Measurements from ENCODE around the gene ZBTB43. TPM values are rescaled to one million over a fixed set of nuclear protein-coding genes. Genes with fewer than 3 reads are reported as not detected.

ZBTB43 gene
- total and polyA plus RNA-seq, 2 of the 4 experiments (the other 2 are of a cell fraction), result 4.5 to 15.1 TPM

GRCh38 chr9:126862104-126862761, 57.4 kb downstream of the ZBTB43 start:
- intact Hi-C loops (cut with micrococcal nuclease), result no loop called here
- Histone ChIP-seq H3K9me3 (ENCODE audit: control insufficient read depth, insufficient read depth, low read length) (no peaks in the 10 kb centered on the region), H2BK20ac (ENCODE audit: low read depth, low read length) (no peak overlapping the region), H3K4me1 (ENCODE audit: control insufficient read depth, insufficient read depth, low read length) (peaks cover 7% of the 10 kb centered on the region), H2BK120ac (ENCODE audit: low read depth, low read length) (no peak overlapping the region), H3K56ac (ENCODE audit: extremely low read depth, insufficient read depth, low read length) (no peak overlapping the region), H3K9ac (ENCODE audit: low read depth, low read length) (peak overlapping the region; percentile 87), H4K8ac (ENCODE audit: low read depth in 2 of 2, low read length in 2 of 2) (peak overlapping the region in 1 of 2 experiments; percentile 6; a peak in 2 of 4 replicates), H3K4ac (ENCODE audit: low read depth, low read length) (peak overlapping the region; percentile 31; the same call in 1 of the 2 replicates), H3K27ac (ENCODE audit: insufficient read depth, low read length) (peak overlapping the region; percentile 58; the same call in 1 of the 2 replicates), H4K5ac (ENCODE audit: low read depth, low read length) (no peak overlapping the region), H2AK5ac (ENCODE audit: low read depth, low read length) (peak overlapping the region; percentile 6; the same call in 1 of the 2 replicates), H3K9me1 (ENCODE audit: insufficient read depth, low read length) (peaks cover 9% of the 10 kb centered on the region; the same call in 1 of the 2 replicates), H3K4me2 (ENCODE audit: low read depth, low read length) (peak overlapping the region; percentile 99), H3K4me3 (ENCODE audit: insufficient read depth, low read depth, low read length) (peak overlapping the region; percentile 72), H4K91ac (ENCODE audit: insufficient read depth, low read depth, low read length) (no peak overlapping the region), H3K23ac (ENCODE audit: low read depth, low read length) (peak overlapping the region; percentile 79; the same call in 1 of the 2 replicates), H3K79me1 (ENCODE audit: low read depth in 1 of 2, low read length in 2 of 2) (peaks cover 41 to 51% of the 10 kb centered on the region in 2 experiments), H3K36me3 (ENCODE audit: control insufficient read depth, insufficient read depth, low read length) (peaks cover 13% of the 10 kb centered on the region), H2AK9ac (replicated peaks; ENCODE audit: low read depth, low read length, poor library complexity) (peak overlapping the region; percentile 23), H3K27me3 (ENCODE audit: control insufficient read depth, insufficient read depth, low read length) (peaks cover 12% of the 10 kb centered on the region), H2BK15ac (ENCODE audit: low read depth, low read length) (no peak overlapping the region), H3K18ac (ENCODE audit: low read depth, low read length) (no peak overlapping the region), H4K20me1 (ENCODE audit: insufficient read depth, low read length) (peaks cover 42% of the 10 kb centered on the region), H2AFZ (replicated peaks; ENCODE audit: low read length, poor library complexity) (no peak overlapping the region), H2BK5ac (ENCODE audit: low read depth, low read length, poor library complexity, severe bottlenecking) (no peak overlapping the region), H3K14ac (replicated peaks; ENCODE audit: low read depth, low read length) (peak overlapping the region; percentile 76)
- BruUV-seq (replicated peaks), result no TSS peak
- WGBS, 2 experiments (ENCODE audit: extremely low coverage in 2 of 2, insufficient read length in 1 of 2), result 30% methylated on average over 5 of the region's 11 CpGs; no CpG with 5 or more reads in 1 of the 2 experiments
- peak; percentile 3; the same call in 1 of the 2 replicates for ATAC-seq (ENCODE audit: low read depth)
- dilution Hi-C loops (cut with HindIII; ENCODE audit: low sequenced_read_pairs, unreplicated experiment), result no loop called here
- POLR2A ChIA-PET (ENCODE audit: unreplicated experiment), result no interaction called here
- CTCF ChIA-PET, result interaction anchor here (1.4 kb wide), 1 partner anchor 10 kb away, joined by 3 read pairs; no protein-coding TSS in a partner anchor
- DNase-seq, result no peak
- TF ChIP-seq FOS (IDR thresholded peaks at IDR 0.05; ENCODE audit: low read depth, low read length) (no peak), ELK1 (IDR thresholded peaks at IDR 0.05; ENCODE audit: borderline replicate concordance, low read depth, low read length) (no peak), CEBPB (IDR thresholded peaks at IDR 0.05; ENCODE audit: low read depth, low read length) (no peak), RAD21 (IDR thresholded peaks at IDR 0.05; ENCODE audit: low read length) (no peak), USF2 (IDR thresholded peaks at IDR 0.05; ENCODE audit: low read depth, low read length) (no peak), BHLHE40 (IDR thresholded peaks at IDR 0.05; ENCODE audit: low read depth, low read length) (no peak), POLR2A (IDR thresholded peaks at IDR 0.05; ENCODE audit: low read depth, low read length) (no peak), CHD1 (IDR thresholded peaks at IDR 0.05; ENCODE audit: low read depth, low read length) (no peak), RFX5 (IDR thresholded peaks at IDR 0.05; ENCODE audit: low read depth, low read length) (no peak), NFE2L2 (IDR thresholded peaks at IDR 0.05; ENCODE audit: low read depth, low read length) (no peak), CTCF (conservative IDR thresholded peaks at IDR 0.05; ENCODE audit: low read depth, low read length) (no peak), MAZ (IDR thresholded peaks at IDR 0.05; ENCODE audit: borderline replicate concordance, low read depth, low read length) (no peak), MXI1 (IDR thresholded peaks at IDR 0.05; ENCODE audit: borderline replicate concordance, low read depth, low read length) (no peak)
- in situ Hi-C loops (cut with MboI; ENCODE audit: low sequenced_read_pairs), result no loop called here

Measured in IMR-90 (cell line).